ENCODE data around the gene LOXHD1.

The LOXHD1 gene

DNA sequence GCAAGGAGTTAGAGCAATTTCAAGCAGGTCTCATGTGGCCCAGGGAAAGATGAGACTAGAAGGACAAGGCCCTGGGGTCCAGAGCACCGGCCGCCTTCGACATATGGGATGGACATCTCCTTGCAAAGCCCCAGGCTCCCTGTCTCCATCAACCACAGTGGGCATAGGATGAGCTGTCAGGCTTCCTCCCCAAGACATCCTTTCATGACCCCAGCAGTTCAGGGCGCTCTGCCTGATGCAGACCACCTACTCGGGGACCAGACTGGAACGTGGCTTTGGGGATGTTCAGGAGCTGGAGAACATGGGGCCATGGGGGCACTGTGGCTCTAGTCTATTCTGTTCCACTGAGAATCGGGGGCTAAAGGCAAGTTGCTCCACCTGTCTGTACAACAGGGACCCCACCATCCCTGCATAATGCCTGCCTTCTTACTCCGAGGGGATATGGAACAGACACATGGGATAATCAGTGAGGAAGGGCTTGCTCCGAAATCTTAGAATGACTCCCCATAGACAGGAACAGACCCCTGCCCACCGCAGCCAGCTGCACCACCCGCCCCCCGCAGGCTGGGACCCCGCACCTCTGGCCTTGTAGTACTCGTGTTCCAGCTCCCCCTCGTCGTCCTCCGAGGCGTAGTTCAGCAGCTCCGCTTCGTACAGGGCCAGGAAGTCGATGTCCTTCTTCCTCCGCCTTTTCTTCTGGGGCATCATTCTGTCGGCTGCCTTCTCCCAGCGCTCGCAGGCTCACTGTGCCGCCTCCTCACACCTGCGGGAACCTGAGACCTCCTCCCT, 500 bp downstream of the LOXHD1 start:
- TF ChIP-seq CTCF (conservative IDR thresholded peaks at IDR 0.05), result no peak

GRCh38 chr18:46652372-46652771, 4.6 kb downstream of the LOXHD1 start:
- TF ChIP-seq CTCF (conservative IDR thresholded peaks at IDR 0.05), result no peak
- H3K27ac ChIP-seq, result no peak overlapping the region

More for the DNA sequence above, 500 bp downstream of the LOXHD1 start:
- no peak overlapping the region for H3K27ac ChIP-seq

DNA sequence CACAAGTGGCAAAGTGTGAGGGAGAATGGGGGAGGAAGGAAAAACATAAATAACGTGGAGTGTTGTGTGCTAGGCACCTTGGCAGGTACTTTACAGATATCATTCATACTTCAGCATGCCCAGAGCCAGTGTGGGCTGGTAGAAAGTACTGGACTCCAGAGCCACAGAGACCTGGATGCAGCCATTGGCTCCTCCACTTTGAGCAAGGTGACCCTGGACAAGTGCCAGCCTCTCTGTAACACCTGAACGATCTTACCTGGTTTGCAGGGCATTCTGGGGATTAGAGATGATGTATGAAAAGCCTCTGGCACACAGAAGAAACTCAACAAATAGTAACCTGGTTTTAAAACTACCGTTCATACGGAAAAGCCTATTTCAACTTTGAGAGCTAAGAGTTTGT, 6.3 kb downstream of the LOXHD1 start:
- TF ChIP-seq CTCF (conservative IDR thresholded peaks at IDR 0.05), result no peak
- no peak overlapping the region for H3K27ac ChIP-seq

- H3K27ac ChIP-seq, result no peak overlapping the region
- no peak for TF ChIP-seq CTCF (conservative IDR thresholded peaks at IDR 0.05)
Observed at GRCh38 chr18:46649071-46649862, 7.8 kb downstream of the LOXHD1 start.

DNA sequence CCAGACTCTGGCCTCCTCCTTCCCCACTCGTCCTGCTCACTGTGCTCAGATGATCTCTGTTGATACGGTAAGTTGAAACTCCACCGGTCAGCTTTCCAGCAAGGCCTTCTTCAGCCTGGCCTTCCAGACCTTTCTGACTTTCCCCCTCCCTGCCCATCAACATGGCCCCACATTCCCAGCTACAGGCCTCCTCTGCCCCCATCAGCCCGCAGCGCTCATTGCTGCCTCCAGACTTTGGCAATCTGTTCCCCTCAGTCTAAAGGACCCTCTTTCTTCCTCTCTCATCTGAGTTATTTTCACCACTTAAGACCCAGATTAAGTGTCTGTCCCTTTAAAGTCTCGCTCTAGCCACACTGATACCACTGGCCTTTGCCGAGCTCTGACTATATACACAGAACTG, 10.6 kb downstream of the LOXHD1 start:
- TF ChIP-seq CTCF (conservative IDR thresholded peaks at IDR 0.05), result no peak
- no peak overlapping the region for H3K27ac ChIP-seq

- TF ChIP-seq CTCF (conservative IDR thresholded peaks at IDR 0.05), result no peak
- H3K27ac ChIP-seq, result no peak overlapping the region
Observed at GRCh38 chr18:46642561-46642960, 14.5 kb downstream of the LOXHD1 start.

DNA sequence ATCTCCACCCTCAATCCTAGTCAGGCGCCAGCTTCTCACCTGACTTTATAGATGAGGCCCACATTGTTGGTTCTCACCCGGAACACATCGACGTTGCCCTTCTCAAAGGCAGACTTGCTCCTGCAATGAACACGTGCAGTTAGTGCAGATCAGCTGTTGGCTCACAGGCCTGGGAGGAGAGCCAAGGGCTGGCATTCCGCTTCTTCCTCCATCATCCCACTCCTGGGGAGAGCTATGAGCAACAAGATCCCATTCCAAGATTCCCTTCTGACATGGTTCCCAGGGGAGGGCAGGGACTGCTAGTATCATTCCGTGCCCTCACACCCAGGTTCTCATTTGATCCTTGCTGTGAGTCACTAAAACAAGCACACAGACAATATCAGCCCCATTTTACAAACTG, 15.1 kb downstream of the LOXHD1 start:
- no peak overlapping the region for H3K27ac ChIP-seq
- TF ChIP-seq CTCF (conservative IDR thresholded peaks at IDR 0.05), result no peak

Data from VCaP (cell line).